Measurements from ENCODE around the gene COBLL1.
"Not testable (repeated sequence)": the region's sequence is repeated elsewhere in the genome, so short reads cannot be mapped to it uniquely, and the experiment has no call there.

COBLL1 gene, protein sequence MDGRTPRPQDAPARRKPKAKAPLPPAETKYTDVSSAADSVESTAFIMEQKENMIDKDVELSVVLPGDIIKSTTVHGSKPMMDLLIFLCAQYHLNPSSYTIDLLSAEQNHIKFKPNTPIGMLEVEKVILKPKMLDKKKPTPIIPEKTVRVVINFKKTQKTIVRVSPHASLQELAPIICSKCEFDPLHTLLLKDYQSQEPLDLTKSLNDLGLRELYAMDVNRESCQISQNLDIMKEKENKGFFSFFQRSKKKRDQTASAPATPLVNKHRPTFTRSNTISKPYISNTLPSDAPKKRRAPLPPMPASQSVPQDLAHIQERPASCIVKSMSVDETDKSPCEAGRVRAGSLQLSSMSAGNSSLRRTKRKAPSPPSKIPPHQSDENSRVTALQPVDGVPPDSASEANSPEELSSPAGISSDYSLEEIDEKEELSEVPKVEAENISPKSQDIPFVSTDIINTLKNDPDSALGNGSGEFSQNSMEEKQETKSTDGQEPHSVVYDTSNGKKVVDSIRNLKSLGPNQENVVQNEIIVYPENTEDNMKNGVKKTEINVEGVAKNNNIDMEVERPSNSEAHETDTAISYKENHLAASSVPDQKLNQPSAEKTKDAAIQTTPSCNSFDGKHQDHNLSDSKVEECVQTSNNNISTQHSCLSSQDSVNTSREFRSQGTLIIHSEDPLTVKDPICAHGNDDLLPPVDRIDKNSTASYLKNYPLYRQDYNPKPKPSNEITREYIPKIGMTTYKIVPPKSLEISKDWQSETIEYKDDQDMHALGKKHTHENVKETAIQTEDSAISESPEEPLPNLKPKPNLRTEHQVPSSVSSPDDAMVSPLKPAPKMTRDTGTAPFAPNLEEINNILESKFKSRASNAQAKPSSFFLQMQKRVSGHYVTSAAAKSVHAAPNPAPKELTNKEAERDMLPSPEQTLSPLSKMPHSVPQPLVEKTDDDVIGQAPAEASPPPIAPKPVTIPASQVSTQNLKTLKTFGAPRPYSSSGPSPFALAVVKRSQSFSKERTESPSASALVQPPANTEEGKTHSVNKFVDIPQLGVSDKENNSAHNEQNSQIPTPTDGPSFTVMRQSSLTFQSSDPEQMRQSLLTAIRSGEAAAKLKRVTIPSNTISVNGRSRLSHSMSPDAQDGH

DNA sequence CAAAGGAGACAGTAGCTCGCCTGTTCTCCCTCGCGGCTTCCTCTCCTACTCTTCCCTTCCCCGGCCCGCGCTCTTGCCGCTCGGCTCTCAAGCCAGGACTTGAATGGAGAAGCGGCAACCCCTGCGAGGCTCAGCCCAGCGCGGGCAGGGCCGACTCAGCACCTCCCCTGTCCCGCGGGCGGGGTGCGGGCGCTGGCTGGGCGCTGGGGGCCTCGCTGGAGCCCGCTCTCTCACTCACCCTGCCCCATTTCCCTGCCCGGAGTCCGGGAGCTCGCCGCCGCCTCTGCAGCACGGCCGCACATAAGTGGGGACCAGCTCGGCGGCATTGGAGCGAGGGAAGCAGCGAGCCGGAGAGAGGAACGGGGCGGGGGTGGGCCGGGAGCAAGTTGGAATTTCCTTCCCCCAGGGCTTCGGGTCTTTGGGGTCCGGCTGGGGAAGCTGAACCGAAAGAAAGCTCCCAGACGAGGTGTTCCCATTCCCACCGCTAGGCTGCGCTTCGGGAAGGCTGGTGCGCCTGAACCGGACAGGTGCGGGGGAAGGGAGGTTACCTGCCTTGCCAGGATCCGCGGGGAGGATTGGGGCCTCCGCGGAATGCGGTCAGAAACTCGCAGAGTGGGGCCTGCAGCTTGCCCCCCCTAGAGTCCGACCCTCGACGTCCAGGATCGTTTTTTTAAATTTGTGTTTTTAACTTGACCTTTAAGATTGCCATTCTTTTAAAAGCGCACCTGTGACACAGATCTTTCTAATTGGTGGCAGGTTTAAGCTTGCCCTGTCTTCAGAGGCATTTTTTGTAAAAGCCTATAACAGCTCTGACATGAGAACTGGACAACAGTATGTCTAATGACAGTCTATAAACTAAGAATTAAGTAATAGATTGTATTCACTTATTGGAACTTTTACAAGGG lies at the start of gene COBLL1:
TSS of gene COBLL1 (minus strand) at position 105 of the 905 bp plus-strand sequence. CDS start 627 bp downstream, outside the sequence.
- peak in 1 of 2 experiments; percentile 31 for DNase-seq (ENCODE audit: low read depth in 2 of 2)

DNA sequence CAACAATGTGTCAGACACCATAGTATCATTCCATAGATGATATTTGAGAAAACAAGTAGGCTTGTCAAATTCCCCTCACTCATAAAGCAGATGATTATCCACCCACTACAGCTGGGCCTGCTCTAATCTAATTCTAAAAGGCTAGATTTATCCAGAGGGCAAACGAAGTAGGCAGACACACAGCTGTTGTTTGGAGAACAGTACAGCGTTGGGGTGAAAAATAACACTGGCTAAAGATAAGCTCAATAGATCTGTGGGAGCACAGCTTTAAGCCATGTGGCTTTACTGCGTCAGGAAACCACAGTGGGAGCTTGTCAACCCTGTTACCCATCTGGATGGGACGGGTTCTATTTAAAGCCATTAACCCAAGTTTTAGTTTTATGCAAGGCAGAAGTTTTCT lies 48.9 kb upstream of the COBLL1 start:
- no peak for DNase-seq (ENCODE audit: low read depth in 2 of 2)

DNA sequence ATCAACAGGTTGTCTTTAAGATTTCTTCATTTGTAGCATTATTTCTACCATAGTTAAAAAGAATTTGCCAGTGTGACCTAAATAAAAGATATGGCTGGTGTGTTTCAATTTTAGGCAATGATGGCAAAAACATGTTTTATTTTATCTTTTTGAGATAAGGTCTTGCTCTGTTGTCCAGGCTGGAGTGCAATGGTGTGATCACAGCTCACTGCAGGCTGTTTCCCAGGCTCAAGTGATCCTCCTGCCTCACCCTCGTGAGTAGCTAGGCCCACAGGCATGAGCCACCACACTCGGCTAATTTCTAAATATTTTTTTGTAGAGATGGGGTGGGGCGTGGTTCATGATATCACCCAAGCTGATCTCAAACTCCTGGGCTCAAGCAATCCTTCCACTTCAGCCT lies 47.0 kb upstream of the COBLL1 start:
- no peak for DNase-seq (ENCODE audit: low read depth in 2 of 2)

DNA sequence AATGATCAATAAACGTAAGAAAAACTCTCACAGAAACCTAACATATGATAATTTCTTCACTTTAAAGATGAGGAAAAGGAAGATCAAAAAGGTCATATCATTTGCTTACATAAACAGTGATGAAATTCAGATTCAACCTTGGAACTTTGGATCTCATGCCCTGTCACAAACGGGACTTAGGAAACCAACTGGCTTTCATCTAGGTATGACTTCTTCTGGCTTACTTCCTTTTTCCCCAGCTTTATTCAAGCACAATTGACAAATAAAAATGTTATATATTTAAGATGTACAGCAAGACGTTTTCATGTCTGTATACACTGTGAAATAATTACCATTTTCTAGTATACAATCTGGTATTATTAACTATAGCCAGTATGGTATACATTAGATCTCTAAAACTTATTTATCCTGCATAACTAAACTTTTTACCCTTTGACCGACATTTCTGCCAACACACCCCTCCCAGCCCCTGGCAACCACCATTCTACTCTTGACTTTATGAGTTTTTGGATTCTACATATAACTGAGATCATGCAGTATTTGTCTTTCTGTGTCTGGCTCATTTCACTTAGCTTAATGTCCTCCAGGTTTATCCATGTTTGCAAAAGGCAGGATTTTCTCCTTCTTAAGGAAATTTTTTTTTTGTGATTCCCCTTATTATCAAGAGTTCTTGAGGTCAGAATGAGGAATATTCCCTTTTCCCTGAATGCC lies 46.0 kb upstream of the COBLL1 start:
- no peak for DNase-seq (ENCODE audit: low read depth in 2 of 2)

DNA sequence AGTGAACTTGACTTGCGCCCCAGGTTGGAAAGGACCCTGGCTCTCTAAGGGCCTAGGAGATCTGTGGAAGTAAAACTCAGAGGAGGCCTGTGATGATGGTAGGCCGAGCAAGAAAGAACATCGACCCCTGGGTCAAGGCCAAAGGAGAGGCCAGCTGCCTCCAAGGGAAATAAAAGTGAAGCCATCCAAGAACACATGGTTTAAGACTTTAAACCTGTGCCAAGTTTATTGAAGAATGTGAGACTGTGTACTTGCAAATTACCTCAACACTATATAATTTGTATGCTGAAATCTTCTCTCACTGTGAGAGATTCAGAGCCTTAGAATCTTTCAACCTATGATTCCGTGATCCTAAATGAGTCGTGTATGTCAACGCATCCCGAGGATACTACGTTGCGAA lies 40.7 kb upstream of the COBLL1 start:
- DNase-seq (ENCODE audit: low read depth in 2 of 2), result no peak

DNA sequence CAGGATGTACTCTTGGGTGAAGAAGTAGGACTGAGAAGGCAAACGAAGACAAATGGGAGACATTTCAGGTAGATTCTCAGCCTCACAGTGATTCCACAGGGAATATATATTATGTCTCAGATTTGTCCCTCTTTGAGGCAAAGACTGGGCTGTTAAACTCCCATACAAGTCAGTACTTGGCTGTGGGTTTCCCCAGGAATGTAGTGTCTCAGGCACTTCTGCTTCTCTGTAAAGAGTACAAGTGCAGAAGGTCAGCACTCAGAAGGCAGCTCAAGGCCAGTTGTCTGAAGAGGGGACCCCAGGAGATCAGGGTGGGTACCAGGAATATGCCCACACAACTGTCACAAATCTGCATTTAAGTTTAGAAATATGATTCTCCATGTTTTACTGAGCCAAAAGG lies 39.9 kb upstream of the COBLL1 start:
- no peak for DNase-seq (ENCODE audit: low read depth in 2 of 2)

DNA sequence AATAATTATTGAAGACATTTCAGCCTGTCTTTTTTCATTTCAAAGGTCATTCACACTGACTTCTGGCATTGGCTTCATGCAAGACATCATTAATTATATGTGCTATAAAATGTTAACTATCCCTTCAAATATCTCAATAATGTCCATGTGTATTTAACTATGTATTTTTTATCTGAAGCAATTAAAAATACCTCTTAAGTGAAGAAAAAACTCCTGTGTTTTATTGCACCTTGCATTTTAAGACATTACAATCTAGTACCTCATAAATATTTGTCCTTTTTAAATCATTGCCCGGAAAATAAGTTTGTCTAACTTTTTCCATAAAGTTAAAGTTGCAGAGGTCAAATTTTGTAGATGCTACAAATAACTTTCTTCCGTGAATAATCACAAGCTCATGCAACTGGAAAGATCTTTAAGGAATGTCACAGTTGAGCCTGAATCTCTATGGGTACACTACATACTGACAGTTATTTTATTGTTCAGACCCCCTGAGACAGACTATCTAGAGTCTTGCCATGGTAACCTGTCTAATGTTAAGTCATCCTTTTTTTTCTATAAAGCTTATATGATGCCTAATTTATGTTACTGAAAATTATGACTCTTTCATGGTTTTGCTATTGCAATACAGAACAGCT lies 38.4 kb upstream of the COBLL1 start:
- no peak for DNase-seq (ENCODE audit: low read depth in 2 of 2)

DNA sequence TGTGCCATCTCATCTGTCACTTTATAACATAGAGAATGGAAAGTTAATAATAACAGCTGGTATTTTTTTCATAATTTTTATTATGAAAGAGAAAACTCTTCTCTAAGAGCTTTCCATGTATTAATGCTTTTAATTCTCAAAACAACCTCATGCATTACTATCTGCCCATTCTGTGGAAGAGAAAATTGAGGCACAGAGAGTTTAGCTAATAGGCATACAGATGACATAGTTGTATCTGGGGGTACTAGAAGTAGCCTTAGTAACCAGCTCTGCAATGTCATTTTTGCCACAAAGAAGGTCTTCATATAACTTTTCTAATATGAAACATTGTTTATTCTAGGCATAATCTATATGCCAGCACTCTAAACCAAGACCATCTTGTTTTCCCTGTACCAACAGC lies 36.3 kb upstream of the COBLL1 start:
- DNase-seq (ENCODE audit: low read depth in 2 of 2), result no peak

DNA sequence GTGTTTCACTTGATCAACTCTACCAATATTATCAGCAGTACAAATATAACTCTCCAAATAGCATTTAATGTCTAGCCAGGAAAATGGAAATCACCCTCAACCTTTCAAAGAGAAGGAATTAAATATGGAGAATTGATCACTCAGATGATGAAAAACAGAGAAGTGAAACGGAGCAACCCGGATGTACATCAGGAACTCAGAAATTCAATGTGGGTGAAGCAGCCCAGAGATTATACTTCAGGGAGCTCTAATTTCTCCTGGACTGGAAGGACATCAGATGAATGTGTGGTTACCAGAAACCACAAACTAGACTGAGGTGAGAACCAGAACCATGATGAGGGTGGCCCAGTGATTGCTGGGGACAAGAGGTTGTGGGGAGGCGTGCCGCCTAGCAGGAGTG lies 35.5 kb upstream of the COBLL1 start:
- no peak for DNase-seq (ENCODE audit: low read depth in 2 of 2)

DNA sequence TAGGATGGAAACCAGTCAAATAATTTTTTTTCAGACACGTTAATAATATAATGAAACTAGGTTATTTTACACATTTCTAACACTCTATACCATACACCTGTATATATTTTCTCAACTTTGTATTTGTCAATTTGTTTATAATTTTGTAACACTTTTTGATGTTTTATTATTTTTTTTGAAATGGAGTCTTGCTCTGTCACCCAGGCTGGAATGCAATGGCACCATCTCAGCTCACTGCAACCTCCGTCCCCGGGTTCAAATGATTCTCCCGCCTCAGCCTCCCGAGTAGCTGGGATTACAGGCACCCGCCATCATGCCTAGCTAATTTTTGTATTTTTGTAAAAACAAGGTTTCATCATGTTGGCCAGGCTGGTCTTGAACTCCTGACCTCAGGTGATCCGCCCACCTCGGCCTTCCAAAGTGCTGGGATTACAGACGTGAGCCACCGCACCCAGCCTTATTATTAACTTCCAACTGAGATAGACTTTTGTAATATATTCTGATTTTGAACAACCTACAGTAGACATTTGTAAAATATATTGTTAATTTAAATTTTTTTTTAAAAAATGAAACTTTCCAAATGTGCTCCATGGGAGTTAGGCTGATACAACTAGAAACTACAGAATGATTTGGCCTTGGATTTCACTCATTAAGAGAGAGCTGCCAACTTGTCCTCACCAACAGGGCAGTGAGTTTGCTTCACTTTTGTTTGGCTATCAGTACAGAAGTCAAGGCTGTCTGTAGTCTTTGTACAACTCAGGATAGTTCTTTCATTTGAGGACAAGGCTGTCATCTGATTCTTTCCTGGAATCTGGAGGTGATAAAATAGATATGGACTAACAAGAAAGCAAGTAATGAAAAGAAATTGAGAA lies 33.9 kb upstream of the COBLL1 start:
- DNase-seq (ENCODE audit: low read depth in 2 of 2), result no peak

DNA sequence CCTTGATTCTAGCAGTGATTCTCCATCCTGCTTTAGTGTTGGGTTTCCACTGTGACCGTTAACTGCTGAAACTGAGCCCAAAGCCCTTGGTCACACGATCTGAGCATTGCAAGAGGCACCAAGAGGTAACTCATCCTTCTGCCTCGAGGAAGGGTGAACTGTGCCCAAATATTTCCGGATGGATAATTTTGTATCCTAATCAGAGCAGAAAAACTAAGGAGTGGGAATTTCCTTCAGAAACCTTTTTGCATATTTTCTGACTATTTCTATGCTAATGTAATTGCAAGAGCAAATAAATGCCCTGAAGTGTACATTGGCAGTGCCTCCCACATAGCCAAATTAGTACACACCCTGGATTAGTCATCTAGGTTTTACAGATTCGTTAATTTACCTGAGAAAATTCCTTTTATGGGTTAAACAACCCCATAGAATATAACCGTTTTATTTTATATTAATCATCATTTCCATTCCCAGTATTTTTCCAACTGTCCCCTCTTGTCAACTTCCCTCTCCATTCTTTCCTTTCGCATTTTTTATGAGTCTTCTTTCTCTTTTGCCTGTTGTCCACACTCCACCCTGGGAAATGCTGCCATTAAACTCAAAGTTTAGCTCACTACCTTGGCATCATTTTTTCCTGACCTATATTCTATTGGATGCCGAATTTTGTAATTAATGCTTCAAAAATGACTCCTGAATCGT lies 31.7 kb upstream of the COBLL1 start:
- no peak for DNase-seq (ENCODE audit: low read depth in 2 of 2)

DNA sequence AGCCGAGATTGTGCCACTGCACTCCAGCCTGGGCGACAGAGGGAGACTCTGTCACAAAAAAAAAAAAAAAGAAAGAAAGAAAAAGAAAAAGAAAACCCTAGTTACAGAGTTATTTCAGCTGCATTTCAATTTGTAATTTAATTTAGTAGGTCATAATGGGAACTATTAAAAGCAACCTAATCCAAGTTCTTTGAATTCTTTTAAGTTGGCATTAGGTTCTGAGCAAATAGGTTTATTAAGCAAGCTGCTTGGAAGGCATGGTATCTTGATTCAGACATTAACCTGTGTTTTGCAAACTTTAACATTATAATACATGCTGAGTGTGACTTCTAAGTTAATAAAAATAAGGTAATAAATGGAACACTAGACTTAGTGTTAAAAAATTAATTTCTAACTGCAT lies 29.8 kb upstream of the COBLL1 start:
- DNase-seq (ENCODE audit: low read depth in 2 of 2), result no peak

DNA sequence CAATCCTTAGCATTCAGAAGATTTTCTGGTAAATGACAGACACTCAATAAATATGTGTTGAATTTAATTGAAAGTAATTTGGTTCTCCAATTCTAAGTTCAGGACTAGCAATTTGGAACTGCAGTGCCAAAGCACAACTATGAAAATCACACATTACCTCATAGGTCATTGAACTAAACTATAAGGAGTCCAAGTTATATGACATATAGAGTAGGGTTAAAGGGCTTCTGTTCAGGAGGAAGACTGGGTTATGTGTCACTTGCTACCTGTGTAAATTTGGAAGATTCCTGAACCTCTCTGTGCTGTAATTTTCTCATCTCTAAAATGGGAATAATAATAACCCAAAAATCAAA lies 27.8 kb upstream of the COBLL1 start:
- DNase-seq (ENCODE audit: low read depth in 2 of 2), result no peak

DNA sequence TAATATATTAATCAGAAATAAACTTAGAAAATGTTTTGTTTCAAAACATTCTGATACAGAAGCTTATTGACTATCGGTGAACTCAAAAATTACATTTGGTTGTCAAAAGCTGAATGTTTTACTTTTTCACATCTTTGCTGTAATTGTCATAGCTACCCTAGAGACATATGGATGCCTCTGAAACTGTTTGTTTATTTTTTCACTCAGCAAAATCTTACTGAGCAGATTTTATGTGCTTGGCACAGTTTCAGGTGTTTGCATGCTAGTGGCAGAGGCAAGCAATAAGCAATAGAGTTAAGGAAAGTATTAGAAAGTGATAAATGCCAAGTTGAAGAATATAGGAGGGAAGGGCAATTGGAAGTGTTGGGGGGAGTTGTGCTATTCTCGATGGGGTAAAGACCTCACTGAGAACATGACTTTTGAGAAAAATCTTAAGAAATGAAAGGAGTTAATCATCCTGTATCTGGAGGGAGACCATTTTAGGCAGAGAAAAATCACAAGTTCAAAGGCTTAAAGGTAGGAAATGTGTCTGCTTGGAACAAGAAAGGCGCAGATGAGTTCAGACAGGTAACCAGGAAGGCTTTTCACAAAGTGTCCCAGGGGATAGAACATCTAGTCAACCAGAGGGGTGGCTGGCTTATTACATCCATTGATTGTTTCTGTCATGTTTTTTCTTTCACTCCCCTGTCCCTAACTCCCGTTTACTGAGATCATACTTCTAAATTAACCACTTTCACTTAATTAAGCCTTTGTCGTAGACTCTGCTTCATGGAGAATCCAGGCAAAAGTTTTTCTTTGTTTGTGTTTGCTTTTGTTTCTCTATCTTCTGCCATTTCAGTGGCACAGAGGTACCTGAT lies 27.2 kb upstream of the COBLL1 start:
- no peak for DNase-seq (ENCODE audit: low read depth in 2 of 2)

DNA sequence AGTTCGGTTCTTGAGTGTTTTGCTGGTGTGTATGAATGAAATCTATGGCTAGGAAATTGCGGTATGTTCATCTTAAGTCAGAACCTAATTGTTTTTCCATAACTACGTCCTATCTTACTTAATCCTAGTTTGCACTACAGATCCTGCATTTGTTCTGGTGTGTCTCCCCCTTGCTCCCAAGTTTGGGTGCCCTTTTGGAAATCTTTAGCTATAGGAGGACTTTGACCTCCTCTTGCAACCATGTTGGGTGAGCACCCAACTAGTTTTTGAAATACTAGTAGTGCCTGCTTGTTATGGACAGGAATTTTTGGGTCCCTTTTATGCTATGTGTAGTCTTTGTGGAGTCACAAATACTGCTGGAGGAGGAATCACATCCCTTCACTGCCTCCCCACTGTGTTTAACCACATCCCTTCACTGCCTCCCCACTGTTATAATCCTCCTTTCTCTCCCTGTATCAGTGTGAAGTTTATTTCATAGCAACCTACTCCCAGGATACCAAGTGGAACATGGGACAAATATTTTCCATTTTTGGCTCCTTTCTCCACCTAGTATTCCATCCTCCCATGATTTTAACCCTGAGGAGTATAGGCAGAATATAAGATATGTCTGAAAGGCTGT lies 26.3 kb upstream of the COBLL1 start:
- DNase-seq (ENCODE audit: low read depth in 2 of 2), result no peak

DNA sequence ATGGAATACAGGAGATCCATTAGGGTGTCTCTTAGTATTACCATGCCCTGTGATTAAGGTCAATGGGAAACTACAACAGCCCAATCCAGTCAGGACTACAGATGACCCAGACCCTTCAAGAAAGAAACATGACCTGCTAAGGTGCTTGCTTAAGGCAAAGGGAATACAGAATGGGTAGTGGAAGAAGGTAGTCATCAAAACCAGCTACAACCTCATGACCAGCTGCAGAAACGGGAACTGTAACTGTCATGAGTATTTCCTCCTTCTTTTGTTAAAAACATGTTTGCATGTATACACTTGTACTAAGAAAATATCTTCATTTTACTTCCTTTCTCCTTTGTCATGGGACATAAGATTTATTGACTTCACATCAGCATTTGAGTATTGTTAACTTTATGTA lies 24.8 kb upstream of the COBLL1 start:
- not testable (repeated sequence) for DNase-seq (ENCODE audit: low read depth in 2 of 2)

DNA sequence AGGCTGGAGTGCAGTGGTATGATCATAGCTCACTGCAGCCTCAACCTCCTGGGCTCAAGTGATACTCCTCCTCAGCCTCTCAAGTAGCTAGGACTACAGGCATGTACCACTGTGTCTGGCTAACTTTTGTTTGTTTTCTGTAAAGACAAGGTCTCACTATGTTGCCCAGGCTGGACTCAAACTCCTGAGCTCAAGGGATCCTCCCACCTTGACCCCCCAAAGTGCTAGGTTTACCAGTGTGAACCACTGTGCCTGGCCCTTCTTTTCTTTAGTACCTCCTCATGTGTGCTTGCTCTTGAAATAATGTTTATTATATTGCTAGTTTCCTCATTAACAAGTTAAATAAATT lies 19.0 kb upstream of the COBLL1 start:
- no peak for DNase-seq (ENCODE audit: low read depth in 2 of 2)
